Measurements from ENCODE around the gene SIDT1. TPM values are rescaled to one million over a fixed set of nuclear protein-coding genes. Genes with fewer than 3 reads are reported as not detected.

The SIDT1 gene
- total RNA-seq, 4 donors from 2014 or later = 62.5 to 116 (median 91.6) TPM

DNA sequence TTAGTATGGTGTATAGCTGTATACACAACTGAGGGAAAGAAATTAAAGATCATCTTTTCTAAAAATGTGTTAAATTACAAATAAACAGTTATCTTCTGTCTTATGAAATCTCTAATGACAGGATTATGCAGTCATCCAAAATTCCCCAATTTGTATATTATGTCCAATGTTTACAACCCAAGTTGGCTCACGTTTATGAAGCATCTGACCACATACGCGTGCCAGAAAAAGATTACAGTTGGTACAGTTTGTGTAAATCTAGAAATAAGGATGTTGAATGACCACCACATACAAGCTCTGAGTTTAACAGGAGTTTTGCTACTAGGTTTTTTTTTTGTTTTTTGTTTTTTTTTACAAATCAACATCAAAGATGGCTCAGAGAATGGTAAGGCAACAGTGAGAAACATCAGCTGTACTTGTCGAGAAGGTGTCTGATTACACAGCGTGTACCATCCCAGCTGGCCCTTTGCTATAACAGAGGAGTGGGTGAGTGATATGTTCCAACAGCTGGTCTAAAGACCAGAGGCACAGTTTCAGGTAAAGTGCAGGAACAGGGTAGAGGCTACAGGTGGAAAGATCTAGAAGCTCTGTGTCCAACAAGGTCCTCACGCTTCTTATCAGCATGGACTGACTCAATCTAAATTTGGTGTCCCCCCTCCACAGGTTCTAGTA is 117.0 kb downstream of the SIDT1 start:
- no peaks in the 10 kb centered on the region for H3K4me1 ChIP-seq
- no peak for DNase-seq
- H3K9me3 ChIP-seq = peaks cover 0 to 7% (median 0%) of the 10 kb centered on the region in 4 donors
- H3K36me3 ChIP-seq = no peaks in the 10 kb centered on the region
- H3K27me3 ChIP-seq = no peaks in the 10 kb centered on the region
- no peak overlapping the region for H3K4me3 ChIP-seq
- no peak overlapping the region for H3K27ac ChIP-seq
- TF ChIP-seq, protein P1, sequence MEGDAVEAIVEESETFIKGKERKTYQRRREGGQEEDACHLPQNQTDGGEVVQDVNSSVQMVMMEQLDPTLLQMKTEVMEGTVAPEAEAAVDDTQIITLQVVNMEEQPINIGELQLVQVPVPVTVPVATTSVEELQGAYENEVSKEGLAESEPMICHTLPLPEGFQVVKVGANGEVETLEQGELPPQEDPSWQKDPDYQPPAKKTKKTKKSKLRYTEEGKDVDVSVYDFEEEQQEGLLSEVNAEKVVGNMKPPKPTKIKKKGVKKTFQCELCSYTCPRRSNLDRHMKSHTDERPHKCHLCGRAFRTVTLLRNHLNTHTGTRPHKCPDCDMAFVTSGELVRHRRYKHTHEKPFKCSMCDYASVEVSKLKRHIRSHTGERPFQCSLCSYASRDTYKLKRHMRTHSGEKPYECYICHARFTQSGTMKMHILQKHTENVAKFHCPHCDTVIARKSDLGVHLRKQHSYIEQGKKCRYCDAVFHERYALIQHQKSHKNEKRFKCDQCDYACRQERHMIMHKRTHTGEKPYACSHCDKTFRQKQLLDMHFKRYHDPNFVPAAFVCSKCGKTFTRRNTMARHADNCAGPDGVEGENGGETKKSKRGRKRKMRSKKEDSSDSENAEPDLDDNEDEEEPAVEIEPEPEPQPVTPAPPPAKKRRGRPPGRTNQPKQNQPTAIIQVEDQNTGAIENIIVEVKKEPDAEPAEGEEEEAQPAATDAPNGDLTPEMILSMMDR (IDR thresholded peaks at IDR 0.05) = no peak
- TF ChIP-seq POLR2A (IDR thresholded peaks at IDR 0.05) = no peak

DNA sequence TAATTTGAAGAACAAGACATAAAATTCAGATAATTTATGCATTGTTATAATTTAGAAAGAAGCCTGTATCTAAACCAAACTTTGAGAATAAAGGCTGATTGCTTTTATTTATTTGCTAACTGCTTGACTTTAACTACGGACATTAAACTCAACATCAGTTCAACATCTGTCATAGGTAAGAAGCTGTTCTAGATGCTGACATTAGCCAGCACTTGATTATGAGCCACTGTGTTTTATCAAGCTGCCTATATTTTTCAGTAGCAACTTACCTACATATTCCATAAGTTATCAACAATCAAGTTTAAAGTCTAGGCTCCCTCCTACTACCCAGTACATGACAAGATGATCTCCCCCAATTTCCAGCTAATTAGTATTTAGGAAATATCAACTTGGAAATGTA is 122.0 kb downstream of the SIDT1 start:
- H3K36me3 ChIP-seq = peaks cover 0 to 14% (median 0%) of the 10 kb centered on the region in 3 donors
- no peaks in the 10 kb centered on the region for H3K27me3 ChIP-seq
- no peak for DNase-seq
- no peaks in the 10 kb centered on the region for H3K9me3 ChIP-seq
- TF ChIP-seq POLR2A (IDR thresholded peaks at IDR 0.05) = no peak
- TF ChIP-seq, protein P1 (IDR thresholded peaks at IDR 0.05) = no peak
- no peak overlapping the region for H3K4me3 ChIP-seq
- H3K4me1 ChIP-seq = no peaks in the 10 kb centered on the region
- H3K27ac ChIP-seq = no peak overlapping the region

DNA sequence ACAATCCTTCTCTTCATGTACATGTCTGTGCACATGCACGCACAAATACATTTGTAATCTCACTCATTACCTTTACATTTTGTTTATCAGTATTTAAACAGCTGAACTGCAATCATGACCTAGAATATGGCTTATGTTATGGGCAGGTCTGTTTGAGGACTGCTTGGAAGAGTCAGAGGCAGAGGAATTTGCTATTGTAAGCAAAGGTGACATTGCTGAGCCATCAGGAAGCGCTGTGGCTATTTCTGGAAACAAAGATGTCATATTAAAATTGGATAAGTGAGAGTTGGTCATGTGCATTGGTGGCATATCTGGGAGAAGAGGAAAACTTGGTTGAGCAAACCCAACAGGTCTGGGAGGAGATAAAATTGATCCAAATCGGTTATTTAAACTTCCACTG is 122.5 kb downstream of the SIDT1 start:
- no peak overlapping the region for H3K27ac ChIP-seq
- TF ChIP-seq, protein P1 (IDR thresholded peaks at IDR 0.05) = no peak
- TF ChIP-seq POLR2A (IDR thresholded peaks at IDR 0.05) = no peak

DNA sequence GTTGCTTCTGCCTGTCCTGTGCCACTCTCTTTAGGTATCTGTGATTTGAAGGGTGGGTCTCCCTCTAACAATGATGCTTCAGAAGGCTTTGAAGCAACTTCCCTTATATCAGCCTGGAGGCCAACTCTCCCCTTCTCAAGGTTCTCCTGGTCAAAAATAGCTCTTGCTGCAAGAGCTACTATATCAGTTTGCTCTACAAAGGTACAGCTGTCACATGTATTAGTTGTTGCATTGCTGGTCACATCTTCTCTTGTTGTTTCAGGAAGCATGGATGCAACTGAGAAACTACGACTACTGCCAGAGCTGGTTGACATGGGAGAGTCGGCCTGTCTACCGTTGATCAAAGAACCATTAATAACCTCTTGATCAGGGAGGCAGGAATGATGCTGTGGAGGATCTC is 125.8 kb downstream of the SIDT1 start:
- Histone ChIP-seq H3K27me3 (no peaks in the 10 kb centered on the region), H3K27ac (no peak overlapping the region), H3K36me3 (peaks cover 0 to 41% (median 0%) of the 10 kb centered on the region in 3 donors), H3K4me3 (no peak overlapping the region), H3K4me1 (peaks cover 0 to 3% (median 0%) of the 10 kb centered on the region in 4 donors), H3K9me3 (no peaks in the 10 kb centered on the region)
- TF ChIP-seq POLR2A (IDR thresholded peaks at IDR 0.05) = no peak
- TF ChIP-seq, protein P1 (IDR thresholded peaks at IDR 0.05) = no peak
- no peak for DNase-seq

More for the DNA sequence above, 122.5 kb downstream of the SIDT1 start:
- DNase-seq = no peak
- Histone ChIP-seq H3K4me1 (no peaks in the 10 kb centered on the region), H3K27me3 (no peaks in the 10 kb centered on the region), H3K36me3 (peaks cover 0 to 19% (median 0%) of the 10 kb centered on the region in 3 donors), H3K4me3 (no peak overlapping the region), H3K9me3 (no peaks in the 10 kb centered on the region)

DNA sequence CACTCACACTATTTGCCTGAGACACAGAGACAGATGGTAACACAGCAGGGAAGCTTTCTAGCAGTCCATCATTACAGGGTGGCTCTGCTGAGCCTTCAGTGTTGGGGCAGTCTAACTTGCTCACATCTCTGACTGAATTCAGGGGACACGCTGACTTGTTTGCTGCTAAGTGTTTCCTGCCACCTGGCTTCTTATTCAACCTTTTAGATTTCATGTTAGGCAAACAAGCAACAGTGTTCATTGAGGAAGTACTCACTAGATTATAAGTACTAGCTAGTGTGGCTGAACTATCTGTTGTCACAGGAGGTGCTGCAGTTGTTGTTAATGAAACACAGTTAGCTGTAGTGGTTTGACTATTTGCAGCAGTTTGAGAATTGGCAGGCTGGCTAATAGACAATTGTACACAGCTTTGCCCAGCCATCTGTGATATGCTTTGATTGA is 126.8 kb downstream of the SIDT1 start:
- Histone ChIP-seq H3K9me3 (no peaks in the 10 kb centered on the region), H3K36me3 (peaks cover 0 to 41% (median 0%) of the 10 kb centered on the region in 3 donors)
- DNase-seq = peak in 1 of 3 donors; percentile 30

More for the DNA sequence above, 126.8 kb downstream of the SIDT1 start:
- TF ChIP-seq POLR2A (IDR thresholded peaks at IDR 0.05) = no peak
- TF ChIP-seq, protein P1 (IDR thresholded peaks at IDR 0.05) = no peak
- Histone ChIP-seq H3K4me3 (no peak overlapping the region), H3K27ac (peak overlapping the region in 2 of 4 donors; percentile 19 to 66), H3K4me1 (peaks cover 0 to 13% (median 0%) of the 10 kb centered on the region in 4 donors), H3K27me3 (no peaks in the 10 kb centered on the region)
